Testis (tissue), 2 donors: ENCODE measurements around the gene SPAG6.

ENCODE experiments used
- POLR2A ChIP-seq: fragments of 450-650 bp; IDR thresholded peaks from one replicate; pipeline ENCODE4 v1.6.1; 2017; ENCODE audit warnings: antibody characterized with exemption, mild to moderate bottlenecking, moderate library complexity
- TF ChIP-seq, protein P1 (sequence below), 3 experiments: fragments of 450-650 bp in 2 of 3; fragments of 200-600 bp in 1 of 3; sonication (generic) in 1 of 3; IDR thresholded peaks; one replicate each; pipeline ENCODE4 v1.5.1; 2016 to 2019; ENCODE audit warnings: antibody characterized with exemption in 3 of 3, mild to moderate bottlenecking in 2 of 3, moderate library complexity in 1 of 3

DNA sequence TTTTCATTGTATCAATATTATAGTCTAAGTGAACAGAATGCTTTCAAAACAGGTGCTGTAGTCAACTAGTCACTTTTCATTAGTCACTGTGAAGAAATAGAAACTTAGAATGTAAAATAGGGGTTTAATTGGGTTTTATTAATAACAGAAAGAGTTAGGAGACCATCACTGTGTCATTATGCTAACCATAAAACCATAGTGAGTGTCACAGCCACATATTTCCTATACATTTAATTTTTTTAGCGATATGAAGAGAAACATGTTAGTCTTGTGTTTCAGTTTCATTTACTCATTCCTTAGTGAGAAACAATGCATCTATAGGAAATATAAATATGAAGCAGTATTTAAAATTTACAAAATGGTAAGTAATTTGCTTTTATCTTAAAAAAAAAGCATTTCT is 22.2 kb downstream of the SPAG6 start:
- TF ChIP-seq, protein P1, sequence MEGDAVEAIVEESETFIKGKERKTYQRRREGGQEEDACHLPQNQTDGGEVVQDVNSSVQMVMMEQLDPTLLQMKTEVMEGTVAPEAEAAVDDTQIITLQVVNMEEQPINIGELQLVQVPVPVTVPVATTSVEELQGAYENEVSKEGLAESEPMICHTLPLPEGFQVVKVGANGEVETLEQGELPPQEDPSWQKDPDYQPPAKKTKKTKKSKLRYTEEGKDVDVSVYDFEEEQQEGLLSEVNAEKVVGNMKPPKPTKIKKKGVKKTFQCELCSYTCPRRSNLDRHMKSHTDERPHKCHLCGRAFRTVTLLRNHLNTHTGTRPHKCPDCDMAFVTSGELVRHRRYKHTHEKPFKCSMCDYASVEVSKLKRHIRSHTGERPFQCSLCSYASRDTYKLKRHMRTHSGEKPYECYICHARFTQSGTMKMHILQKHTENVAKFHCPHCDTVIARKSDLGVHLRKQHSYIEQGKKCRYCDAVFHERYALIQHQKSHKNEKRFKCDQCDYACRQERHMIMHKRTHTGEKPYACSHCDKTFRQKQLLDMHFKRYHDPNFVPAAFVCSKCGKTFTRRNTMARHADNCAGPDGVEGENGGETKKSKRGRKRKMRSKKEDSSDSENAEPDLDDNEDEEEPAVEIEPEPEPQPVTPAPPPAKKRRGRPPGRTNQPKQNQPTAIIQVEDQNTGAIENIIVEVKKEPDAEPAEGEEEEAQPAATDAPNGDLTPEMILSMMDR (IDR thresholded peaks at IDR 0.05) = no peak
- no peak for TF ChIP-seq POLR2A
